ENCODE results near the gene SLC8A1.

SLC8A1 gene

GRCh38 chr2:40412456-40412855 lies 39.4 kb downstream of the SLC8A1 start:
- H3K4me3 ChIP-seq (ENCODE audit: low read depth, low read length): no peak overlapping the region
- TF ChIP-seq CTCF (IDR thresholded peaks at IDR 0.05; ENCODE audit: low read depth, low read length): no peak

GRCh38 chr2:40410695-40411094 lies 41.2 kb downstream of the SLC8A1 start:
- no peak for TF ChIP-seq CTCF (IDR thresholded peaks at IDR 0.05; ENCODE audit: low read depth, low read length)
- no peak overlapping the region for H3K4me3 ChIP-seq (ENCODE audit: low read depth, low read length)

- no peak for TF ChIP-seq CTCF (IDR thresholded peaks at IDR 0.05; ENCODE audit: low read depth, low read length)
- H3K4me3 ChIP-seq (ENCODE audit: low read depth, low read length): no peak overlapping the region
Measured at GRCh38 chr2:40409734-40410133, 42.2 kb downstream of the SLC8A1 start.

- no peak overlapping the region for H3K4me3 ChIP-seq (ENCODE audit: low read depth, low read length)
- TF ChIP-seq CTCF (IDR thresholded peaks at IDR 0.05; ENCODE audit: low read depth, low read length): no peak
Measured at GRCh38 chr2:40406485-40407289, 45.2 kb downstream of the SLC8A1 start.

GRCh38 chr2:40405465-40405864 lies 46.4 kb downstream of the SLC8A1 start:
- H3K4me3 ChIP-seq (ENCODE audit: low read depth, low read length): no peak overlapping the region
- TF ChIP-seq CTCF (IDR thresholded peaks at IDR 0.05; ENCODE audit: low read depth, low read length): no peak

GRCh38 chr2:40404517-40404916 lies 47.4 kb downstream of the SLC8A1 start:
- TF ChIP-seq CTCF (IDR thresholded peaks at IDR 0.05; ENCODE audit: low read depth, low read length): no peak
- no peak overlapping the region for H3K4me3 ChIP-seq (ENCODE audit: low read depth, low read length)

GRCh38 chr2:40403233-40403836 lies 48.6 kb downstream of the SLC8A1 start:
- H3K4me3 ChIP-seq (ENCODE audit: low read depth, low read length): no peak overlapping the region
- TF ChIP-seq CTCF (IDR thresholded peaks at IDR 0.05; ENCODE audit: low read depth, low read length): no peak
